Smooth muscle cell of the brain vasculature (primary cell): Measurements from ENCODE around the gene ARID5B.

ENCODE experiments used
- DNase-seq: peaks from one replicate; pipeline ENCODE4 v3.0.0-alpha.2; 2012; ENCODE audit warnings: low read depth, low spot score

The ARID5B gene

GRCh38 chr10:62072901-62073300, 171.4 kb downstream of the ARID5B start:
- no peak for DNase-seq

GRCh38 chr10:62073429-62073828, 171.9 kb downstream of the ARID5B start:
- DNase-seq: no peak

GRCh38 chr10:62075414-62075813, 173.9 kb downstream of the ARID5B start:
- DNase-seq: no peak

GRCh38 chr10:62075912-62076311, 174.4 kb downstream of the ARID5B start:
- no peak for DNase-seq

GRCh38 chr10:62076891-62077290, 175.4 kb downstream of the ARID5B start:
- no peak for DNase-seq

GRCh38 chr10:62077330-62078015, 176.0 kb downstream of the ARID5B start:
- no peak for DNase-seq

GRCh38 chr10:62079885-62080559, 178.5 kb downstream of the ARID5B start:
- DNase-seq: no peak

GRCh38 chr10:62080905-62081304, 179.4 kb downstream of the ARID5B start:
- DNase-seq: no peak

GRCh38 chr10:62081341-62082270, 180.1 kb downstream of the ARID5B start:
- no peak for DNase-seq

- DNase-seq: no peak
These were observed 180.8 kb downstream of the ARID5B start for GRCh38 chr10:62082271-62082656.

GRCh38 chr10:62082729-62083411, 181.4 kb downstream of the ARID5B start:
- no peak for DNase-seq

- DNase-seq: no peak
These were observed 182.1 kb downstream of the ARID5B start for GRCh38 chr10:62083412-62084267.

- DNase-seq: no peak
These were observed 183.0 kb downstream of the ARID5B start for GRCh38 chr10:62084451-62084850.

- no peak for DNase-seq
These were observed 183.9 kb downstream of the ARID5B start for GRCh38 chr10:62085404-62085803.

GRCh38 chr10:62085821-62086220, 184.3 kb downstream of the ARID5B start:
- DNase-seq: no peak

GRCh38 chr10:62087329-62087728, 185.8 kb downstream of the ARID5B start:
- DNase-seq: no peak

GRCh38 chr10:62088786-62089185, 187.3 kb downstream of the ARID5B start:
- no peak for DNase-seq

- no peak for DNase-seq
These were observed 191.0 kb downstream of the ARID5B start for GRCh38 chr10:62092301-62093030.

GRCh38 chr10:62093863-62094291, 192.4 kb downstream of the ARID5B start:
- DNase-seq: no peak
